Stimulated activated CD4-positive, alpha-beta T cell treated with anti-CD3 and anti-CD28 coated beads, TNF-alpha, amount 100 ng/mL, for 4 hours (primary cell): ENCODE results near the gene DCAF10.
A peak's percentile ranks its signal among the peaks of the same experiment; 100 is the strongest.
"Not testable (repeated sequence)": the region's sequence is repeated elsewhere in the genome, so short reads cannot be mapped to it uniquely, and the experiment has no call there.

Source experiments
- DNase-seq, 3 experiments: peaks; one replicate each; pipeline ENCODE4 v3.0.0-alpha.2; 2020; ENCODE audit warnings: low read depth in 3 of 3

Gene DCAF10

DNA sequence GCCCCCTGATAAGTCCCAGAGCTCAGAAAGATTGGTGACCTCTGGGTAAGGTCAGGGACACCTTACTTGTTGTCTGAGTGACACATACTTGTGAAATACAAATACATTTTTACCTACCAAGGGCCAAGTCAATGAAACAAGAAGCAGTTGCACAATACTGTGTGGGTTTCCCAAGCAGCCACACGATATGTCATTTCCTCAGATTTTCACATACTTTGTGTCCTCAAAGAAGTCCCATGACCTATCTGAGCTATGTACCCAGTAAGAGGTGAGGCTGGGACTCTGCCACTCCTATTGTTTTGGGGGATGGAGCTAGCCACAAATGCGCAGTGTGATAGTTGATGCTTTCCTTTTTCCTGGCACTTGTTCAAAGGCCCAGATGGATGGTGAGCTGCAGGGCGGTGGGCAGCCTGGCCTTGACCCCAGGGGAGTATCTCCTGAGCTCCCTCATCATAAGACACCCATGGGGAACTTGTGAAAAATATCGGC, 108.1 kb downstream of the DCAF10 start:
- DNase-seq: no peak

DNA sequence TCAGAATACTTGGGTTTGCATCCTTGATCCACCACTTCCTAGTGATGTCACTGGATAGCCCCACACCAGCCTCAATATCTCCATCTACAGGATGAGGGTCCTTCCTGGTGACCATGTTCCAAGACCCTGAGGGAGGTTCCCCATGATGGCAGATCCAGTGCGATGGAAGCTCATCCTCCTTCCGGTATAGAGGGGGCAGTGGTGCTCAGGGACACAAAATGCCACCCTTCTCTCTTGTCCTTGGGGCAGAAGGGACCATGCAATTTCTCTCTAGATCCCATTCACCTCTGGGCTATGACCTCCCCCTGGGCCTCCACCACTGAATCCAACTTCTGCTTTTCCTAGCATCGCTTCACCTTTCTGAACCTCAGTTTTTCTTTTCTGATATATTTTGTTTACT, 108.7 kb downstream of the DCAF10 start:
- no peak for DNase-seq

DNA sequence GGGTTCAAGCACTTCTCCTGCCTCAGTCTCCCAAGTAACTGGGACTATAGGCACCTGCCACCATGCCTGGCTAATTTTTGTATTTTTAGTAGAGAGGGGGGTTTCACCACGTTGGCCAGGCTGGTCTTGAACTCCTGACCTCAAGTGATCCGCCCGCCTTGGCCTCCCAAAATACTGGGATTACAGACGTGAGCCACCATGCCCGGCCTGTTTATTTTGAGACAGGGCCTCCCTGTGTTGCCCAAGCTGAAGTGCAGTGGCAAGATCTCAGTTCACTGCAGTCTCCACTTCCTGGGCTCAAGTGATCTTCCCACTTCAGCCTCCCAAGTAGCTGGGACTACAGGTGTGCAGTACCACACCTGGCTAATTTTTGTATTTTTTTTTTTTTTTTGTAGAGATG, 109.2 kb downstream of the DCAF10 start:
- DNase-seq: not testable (repeated sequence)

DNA sequence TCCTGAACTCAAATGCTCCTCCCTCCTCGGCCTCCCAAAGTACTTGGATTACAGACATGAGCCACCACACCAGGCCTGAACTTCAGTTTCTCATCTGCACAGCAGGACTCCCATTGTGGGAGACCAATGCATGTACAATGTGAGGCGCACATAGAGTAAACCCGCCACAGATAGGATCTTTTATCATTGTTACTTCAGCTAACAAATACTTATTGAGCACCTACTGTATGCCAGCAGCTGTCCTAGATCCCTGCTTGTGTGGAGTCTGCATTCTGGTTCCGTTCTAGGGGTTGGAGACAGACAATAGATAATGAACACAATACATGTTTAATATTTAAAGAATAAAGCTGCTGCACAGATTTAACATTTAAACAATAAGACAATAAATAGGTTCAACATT, 109.7 kb downstream of the DCAF10 start:
- no peak for DNase-seq

DNA sequence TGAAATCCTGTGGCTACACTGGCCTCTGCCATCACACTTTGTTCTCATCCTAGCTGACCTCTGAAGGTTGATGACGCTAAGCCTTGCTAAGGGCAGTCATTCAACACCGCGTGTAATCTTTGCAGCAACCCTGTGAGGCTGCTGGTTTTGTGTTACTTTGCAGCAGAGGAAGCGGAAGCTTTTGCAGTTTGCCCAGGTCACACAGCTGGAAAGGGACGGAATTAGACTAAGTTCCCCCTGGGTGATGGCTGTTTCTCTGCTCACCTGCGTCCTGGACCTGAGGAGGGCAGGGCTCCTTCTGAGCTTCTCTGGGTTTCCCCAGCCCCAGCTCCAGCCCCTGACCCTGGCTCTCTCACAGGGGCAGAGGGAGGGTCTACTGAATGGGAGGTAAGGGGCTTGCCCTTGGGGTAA, 110.7 kb downstream of the DCAF10 start:
- DNase-seq: no peak

DNA sequence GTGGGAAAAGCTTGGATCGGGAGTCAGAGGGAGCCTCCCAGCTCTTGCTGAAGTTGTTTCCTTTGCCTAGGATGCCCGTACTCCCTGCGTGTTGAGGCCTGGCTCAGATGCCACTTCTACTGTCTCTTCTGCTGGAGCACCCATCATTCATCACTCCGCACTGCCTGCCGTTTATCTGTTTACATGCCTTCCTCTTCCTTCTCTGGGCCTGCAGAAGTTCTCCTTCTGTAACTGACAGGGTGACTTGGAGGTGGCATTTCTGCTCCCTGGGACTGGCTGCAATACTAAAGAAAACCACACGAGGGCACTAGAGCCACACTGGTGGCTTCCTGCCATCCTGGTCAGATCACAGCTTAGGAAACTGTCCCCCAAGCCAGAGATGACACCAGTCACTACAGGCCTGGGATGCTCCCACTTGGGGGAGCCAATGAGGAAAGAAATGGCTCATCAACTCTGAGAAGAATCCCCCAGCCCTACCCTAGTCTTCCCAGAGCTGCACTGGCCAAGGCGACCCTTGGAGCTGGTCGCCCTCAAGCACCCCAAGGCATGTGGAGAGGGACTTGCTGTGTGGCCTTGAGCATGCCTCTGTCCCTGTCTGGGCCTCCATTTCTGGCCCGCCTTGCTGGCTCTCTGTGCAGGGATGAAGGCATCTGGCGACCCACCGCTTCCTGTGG, 113.0 kb downstream of the DCAF10 start:
- DNase-seq: peak; percentile 57 to 72 (median 63)

DNA sequence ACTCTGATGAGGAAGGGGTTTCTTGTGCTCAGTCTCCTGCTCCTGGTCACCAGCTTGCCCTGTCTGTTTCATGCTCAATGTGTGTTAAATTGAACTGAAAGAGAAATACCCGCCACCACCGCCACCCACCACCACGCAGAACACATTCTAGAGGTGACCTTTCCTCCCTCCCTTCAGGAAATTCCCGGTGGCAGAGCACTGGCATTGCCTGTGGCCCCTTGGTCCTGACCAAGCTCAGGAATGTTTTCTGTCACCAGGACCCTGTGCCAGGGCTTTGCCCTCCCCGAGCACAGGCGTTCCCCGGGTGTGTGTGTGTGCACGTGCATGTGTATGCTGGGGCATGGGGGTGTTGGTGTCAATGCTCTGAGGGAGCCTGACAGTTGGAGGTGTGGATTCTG, 113.6 kb downstream of the DCAF10 start:
- DNase-seq: no peak

DNA sequence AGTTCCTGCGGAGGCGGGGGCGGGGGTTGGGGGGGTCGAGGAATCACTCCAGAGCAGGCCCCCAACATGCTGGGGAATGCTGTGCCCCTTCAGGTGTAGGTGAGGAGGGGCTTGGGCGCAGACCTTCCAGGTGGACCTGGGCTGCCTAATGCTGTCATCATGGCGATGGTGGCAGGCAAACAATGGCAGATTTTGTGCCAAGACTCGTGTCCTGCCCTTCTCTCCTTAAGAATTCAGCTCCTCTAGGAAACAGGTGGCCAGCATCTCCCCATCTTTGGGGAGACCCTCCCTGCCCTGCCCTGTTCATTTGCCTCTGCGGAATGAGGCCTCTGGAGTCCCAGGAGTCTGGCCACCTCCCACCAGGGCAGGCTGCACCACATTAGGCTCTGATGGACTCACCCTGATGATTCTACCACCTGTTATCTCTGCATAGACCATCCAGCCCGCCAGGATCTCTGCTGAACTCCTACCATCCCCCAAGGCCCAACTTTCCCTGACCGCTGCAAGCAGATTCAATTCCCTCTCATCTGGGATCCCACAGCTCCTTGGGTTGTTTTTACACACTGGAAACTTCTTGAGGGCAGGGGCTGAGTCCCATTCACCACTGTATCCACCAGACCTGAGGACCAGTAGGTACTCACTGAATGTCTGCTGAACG, 114.2 kb downstream of the DCAF10 start:
- no peak for DNase-seq

DNA sequence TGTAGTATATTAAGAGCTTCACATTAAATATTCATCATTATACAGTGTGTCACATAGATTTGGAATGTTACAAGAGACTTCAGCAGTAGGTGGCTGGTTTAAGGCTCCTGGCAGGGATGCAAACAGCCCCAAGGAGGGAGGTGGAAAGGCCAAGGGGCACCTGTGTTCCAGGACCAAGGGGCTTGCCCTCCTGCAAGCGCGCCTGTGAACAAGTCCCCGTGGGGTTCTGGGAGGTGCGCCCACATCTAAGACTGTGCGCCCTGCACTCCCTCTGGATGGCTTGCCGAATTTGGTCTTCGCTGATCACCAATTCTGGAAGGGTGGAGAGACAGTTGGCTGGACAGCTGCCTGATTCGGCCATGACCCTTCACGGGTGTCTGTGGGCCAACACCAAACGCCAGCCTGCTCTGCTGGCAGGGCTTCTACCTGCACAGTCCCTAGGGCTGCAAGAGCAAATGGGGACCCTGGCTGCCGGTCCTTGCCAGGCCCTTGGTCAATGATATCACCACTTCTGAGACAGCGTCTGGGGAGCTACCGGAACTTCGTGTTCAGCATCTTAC, 115.4 kb downstream of the DCAF10 start:
- no peak for DNase-seq

DNA sequence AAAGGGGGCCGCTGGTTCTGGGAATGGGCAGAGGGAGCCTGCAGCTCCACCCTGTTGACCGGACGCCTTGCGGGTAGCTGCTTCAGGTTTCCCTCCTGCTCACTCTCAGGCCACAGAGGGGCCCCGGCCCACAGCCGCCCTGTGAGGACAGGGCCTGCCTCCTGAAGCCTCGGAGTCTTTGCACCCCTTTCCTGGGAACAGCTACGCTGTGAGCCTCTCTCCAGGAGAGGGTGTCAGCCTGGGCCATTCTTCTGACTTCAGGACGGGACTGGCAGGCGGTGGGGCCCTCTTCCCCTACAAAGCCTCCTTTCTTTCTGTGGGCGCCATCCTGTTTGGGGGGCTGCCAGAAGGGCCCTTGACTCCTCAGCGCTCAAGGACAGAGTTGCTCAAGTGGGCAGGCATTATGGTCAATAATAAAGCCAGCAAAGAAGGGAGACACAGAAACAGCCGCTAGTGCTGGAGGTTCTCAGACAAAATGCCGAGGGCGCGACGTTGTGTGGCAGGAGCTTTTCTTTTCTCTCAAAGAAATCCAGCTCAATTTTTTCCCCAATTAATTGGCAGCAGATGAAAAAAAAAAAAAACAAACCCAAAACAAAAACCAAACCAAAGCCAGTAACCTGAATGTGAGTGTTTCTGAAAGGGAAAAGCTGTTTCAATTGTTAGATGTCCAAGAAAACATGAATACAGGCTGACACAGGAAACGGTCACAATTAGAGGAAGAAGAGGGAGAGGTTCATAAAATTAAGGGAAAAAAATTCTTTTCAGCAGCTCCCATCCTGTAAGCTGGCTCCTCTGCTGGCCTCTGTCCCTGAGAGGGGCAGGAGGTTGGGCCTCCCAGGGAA, 116.1 kb downstream of the DCAF10 start:
- no peak for DNase-seq
